DOHH2 (cell line): ENCODE results near the gene PDZD4.

Source experiments
- H3F3A ChIP-seq: fragments of 200-600 bp; sonication (generic), shearing (Covaris generic); 2 replicates; pipeline ENCODE4 v1.6.0; 2016; ENCODE audit warnings: antibody characterized with exemption, mild to moderate bottlenecking; ENCODE audit not compliant: control insufficient read depth, insufficient read depth
- H3K27ac ChIP-seq: fragments of 200-600 bp; sonication (generic); 2 replicates; pipeline ENCODE4 v1.5.1; 2014; ENCODE audit warnings: low read depth, mild to moderate bottlenecking, low read length, moderate library complexity
- H3K27me3 ChIP-seq: fragments of 200-600 bp; sonication (generic); 2 replicates; pipeline ENCODE4 v1.6.1; 2014; ENCODE audit warnings: mild to moderate bottlenecking, low read length, mixed read lengths; ENCODE audit not compliant: control insufficient read depth
- H3K36me3 ChIP-seq: fragments of 200-600 bp; sonication (generic); 2 replicates; pipeline ENCODE4 v1.6.1; 2014; ENCODE audit warnings: mild to moderate bottlenecking, low read length, moderate library complexity, mixed read lengths; ENCODE audit not compliant: control insufficient read depth
- H3K4me1 ChIP-seq: fragments of 200-600 bp; sonication (generic); 2 replicates; pipeline ENCODE4 v1.6.1; 2014; ENCODE audit warnings: mild to moderate bottlenecking, low read length, mixed read lengths; ENCODE audit not compliant: control insufficient read depth
- H3K4me2 ChIP-seq: fragments of 200-600 bp; sonication (generic); 2 replicates; pipeline ENCODE4 v1.6.0; 2014; ENCODE audit warnings: mild to moderate bottlenecking, low read length, moderate library complexity
- H3K4me3 ChIP-seq: fragments of 200-600 bp; sonication (generic); 2 replicates; pipeline ENCODE4 v1.5.1; 2014; ENCODE audit warnings: mild to moderate bottlenecking, low read length, mixed read lengths
- H3K79me2 ChIP-seq: fragments of 200-600 bp; sonication (generic); 2 replicates; pipeline ENCODE4 v1.6.1; 2014; ENCODE audit warnings: mild to moderate bottlenecking, low read length, mixed read lengths; ENCODE audit not compliant: control insufficient read depth
- H3K9me2 ChIP-seq: fragments of 200-600 bp; sonication (generic); replicated peaks from 2 replicates; pipeline ENCODE4 v1.6.1; 2014; ENCODE audit warnings: mild to moderate bottlenecking, low read length, mixed read lengths; ENCODE audit not compliant: control insufficient read depth
- H3K9me3 ChIP-seq: fragments of 200-600 bp; sonication (generic); 2 replicates; pipeline ENCODE4 v1.6.1; 2014; ENCODE audit warnings: antibody characterized with exemption, low read length, mixed read lengths; ENCODE audit not compliant: control insufficient read depth, insufficient read depth
- H4K20me1 ChIP-seq: fragments of 200-600 bp; sonication (generic); 2 replicates; pipeline ENCODE4 v1.6.0; 2014; ENCODE audit warnings: low read depth, mild to moderate bottlenecking, antibody characterized with exemption, low read length, moderate library complexity; ENCODE audit not compliant: control insufficient read depth, insufficient read depth
- EZH2phosphoT487 ChIP-seq: fragments of 200-600 bp; sonication (generic); IDR thresholded peaks from 2 replicates; pipeline ENCODE4 v1.6.1; 2017; ENCODE audit warnings: borderline replicate concordance, mild to moderate bottlenecking, antibody characterized with exemption, low read length, moderate library complexity, mixed read lengths
- TF ChIP-seq, protein P1 (sequence below): fragments of 200-600 bp; sonication (generic); IDR thresholded peaks from one replicate; pipeline ENCODE4 v1.5.1; 2014; ENCODE audit warnings: antibody characterized with exemption, mild to moderate bottlenecking, low read depth, low read length; ENCODE audit not compliant: poor library complexity, severe bottlenecking

The PDZD4 gene

DNA sequence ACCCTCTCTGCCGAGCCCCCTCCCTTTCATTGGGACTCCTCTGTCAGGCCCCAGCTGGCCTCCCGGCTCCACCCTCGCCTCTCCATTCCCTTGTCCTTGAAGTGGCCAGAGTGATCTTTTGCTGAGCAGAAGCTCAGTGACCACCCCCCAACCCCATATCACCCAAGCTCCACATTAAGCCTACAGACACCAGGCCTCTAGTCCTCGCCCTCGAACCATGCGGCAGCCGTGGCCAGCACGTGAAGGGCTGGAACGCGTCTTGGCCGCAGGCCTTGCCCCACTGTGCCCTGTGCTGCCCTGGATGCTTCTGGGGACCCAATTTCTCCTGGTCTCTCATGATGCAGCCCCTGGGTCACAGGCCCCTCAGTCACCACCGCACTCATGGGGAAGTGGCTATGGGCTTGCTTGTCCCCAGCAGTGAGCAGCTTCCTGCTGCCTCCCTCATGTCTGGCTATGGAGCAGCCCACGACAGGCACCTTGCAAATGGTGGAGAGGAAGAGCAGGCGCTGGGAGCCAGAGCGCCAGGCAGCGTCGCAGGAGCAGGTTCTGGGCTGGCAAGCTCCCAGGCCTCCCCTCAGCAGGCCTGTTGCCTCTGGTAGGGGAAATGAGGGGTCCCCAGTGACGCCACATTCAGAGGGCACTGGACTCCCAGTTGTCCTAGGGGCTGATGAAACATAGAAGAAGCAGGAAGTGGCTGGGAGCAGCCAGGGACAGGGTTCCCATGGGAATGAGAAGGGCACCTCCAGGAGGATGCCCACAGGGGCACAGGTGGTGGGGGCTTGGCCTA lies 50.3 kb downstream of the PDZD4 start:
- H3K4me1 ChIP-seq: no peaks in the 10 kb centered on the region
- H3K27ac ChIP-seq: no peak overlapping the region

DNA sequence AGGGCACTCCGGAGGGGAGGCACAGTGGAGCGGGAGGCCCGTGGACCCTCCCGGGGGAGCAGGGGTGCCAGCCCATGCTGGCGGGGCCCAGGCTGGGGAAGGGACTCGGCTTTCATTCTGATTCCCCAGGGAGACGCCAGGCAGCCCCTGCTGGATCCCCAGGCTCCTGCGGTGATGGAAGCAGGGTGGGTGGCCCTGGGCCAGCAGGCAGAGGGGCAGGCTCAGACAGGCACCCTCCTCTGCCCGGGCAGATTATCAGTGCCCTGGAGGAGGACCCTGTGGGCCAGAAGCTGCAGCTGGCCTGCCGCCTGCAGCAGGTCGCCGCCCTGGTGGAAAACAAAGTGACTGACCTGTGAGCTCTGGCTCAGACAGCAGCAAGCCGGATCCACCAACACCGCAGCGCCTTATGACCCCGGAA lies 51.7 kb downstream of the PDZD4 start:
- no peaks in the 10 kb centered on the region for H3K36me3 ChIP-seq
- H3K79me2 ChIP-seq: no peaks in the 10 kb centered on the region
- H4K20me1 ChIP-seq: no peaks in the 10 kb centered on the region
- H3K9me2 ChIP-seq: no peaks in the 10 kb centered on the region
- H3F3A ChIP-seq: no peaks in the 10 kb centered on the region
- H3K4me1 ChIP-seq: no peaks in the 10 kb centered on the region
- no peak overlapping the region for H3K4me2 ChIP-seq
- no peak overlapping the region for H3K4me3 ChIP-seq
- H3K27me3 ChIP-seq: no peaks in the 10 kb centered on the region
- TF ChIP-seq EZH2phosphoT487: no peak
- TF ChIP-seq, protein P1, sequence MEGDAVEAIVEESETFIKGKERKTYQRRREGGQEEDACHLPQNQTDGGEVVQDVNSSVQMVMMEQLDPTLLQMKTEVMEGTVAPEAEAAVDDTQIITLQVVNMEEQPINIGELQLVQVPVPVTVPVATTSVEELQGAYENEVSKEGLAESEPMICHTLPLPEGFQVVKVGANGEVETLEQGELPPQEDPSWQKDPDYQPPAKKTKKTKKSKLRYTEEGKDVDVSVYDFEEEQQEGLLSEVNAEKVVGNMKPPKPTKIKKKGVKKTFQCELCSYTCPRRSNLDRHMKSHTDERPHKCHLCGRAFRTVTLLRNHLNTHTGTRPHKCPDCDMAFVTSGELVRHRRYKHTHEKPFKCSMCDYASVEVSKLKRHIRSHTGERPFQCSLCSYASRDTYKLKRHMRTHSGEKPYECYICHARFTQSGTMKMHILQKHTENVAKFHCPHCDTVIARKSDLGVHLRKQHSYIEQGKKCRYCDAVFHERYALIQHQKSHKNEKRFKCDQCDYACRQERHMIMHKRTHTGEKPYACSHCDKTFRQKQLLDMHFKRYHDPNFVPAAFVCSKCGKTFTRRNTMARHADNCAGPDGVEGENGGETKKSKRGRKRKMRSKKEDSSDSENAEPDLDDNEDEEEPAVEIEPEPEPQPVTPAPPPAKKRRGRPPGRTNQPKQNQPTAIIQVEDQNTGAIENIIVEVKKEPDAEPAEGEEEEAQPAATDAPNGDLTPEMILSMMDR: peak; percentile 10
- H3K9me3 ChIP-seq: no peaks in the 10 kb centered on the region
- no peak overlapping the region for H3K27ac ChIP-seq

More for the DNA sequence above, 50.3 kb downstream of the PDZD4 start:
- H3F3A ChIP-seq: no peaks in the 10 kb centered on the region
- H3K4me3 ChIP-seq: no peak overlapping the region
- H3K36me3 ChIP-seq: no peaks in the 10 kb centered on the region
- no peaks in the 10 kb centered on the region for H3K27me3 ChIP-seq
- TF ChIP-seq EZH2phosphoT487: no peak
- TF ChIP-seq, protein P1: no peak
- H3K79me2 ChIP-seq: no peaks in the 10 kb centered on the region
- no peak overlapping the region for H3K4me2 ChIP-seq
- H4K20me1 ChIP-seq: no peaks in the 10 kb centered on the region
- no peaks in the 10 kb centered on the region for H3K9me3 ChIP-seq
- no peaks in the 10 kb centered on the region for H3K9me2 ChIP-seq

DNA sequence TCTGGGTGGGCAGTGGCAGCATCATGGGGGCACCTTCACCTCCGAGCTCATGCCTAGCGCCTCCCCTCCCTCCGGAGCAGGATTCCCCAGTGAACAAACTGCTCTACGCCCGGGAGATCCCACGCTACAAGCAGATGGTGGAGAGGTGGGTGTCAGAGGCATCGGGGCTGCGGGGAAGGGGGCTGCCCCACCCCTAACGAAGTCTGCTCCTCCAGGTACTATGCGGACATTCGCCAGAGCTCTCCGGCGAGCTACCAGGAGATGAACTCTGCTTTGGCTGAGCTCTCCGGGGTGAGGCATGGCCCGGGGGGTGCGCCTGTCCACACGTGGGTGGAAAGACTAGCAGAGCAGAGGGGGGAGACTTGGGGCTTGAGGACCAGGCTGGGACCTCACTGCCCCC lies 52.2 kb downstream of the PDZD4 start:
- TF ChIP-seq EZH2phosphoT487: no peak
- TF ChIP-seq, protein P1: no peak
- Histone ChIP-seq H3K36me3 (no peaks in the 10 kb centered on the region), H3K9me2 (no peaks in the 10 kb centered on the region), H3K4me1 (no peaks in the 10 kb centered on the region), H3K4me2 (no peak overlapping the region), H3K79me2 (no peaks in the 10 kb centered on the region), H3K9me3 (no peaks in the 10 kb centered on the region), H3F3A (no peaks in the 10 kb centered on the region), H3K4me3 (no peak overlapping the region), H4K20me1 (no peaks in the 10 kb centered on the region), H3K27me3 (no peaks in the 10 kb centered on the region), H3K27ac (no peak overlapping the region)
